HG02588 (cell line): ENCODE data around the gene DNM1.
"Not testable (repeated sequence)": the region's sequence is repeated elsewhere in the genome, so short reads cannot be mapped to it uniquely, and the experiment has no call there.

ENCODE experiments used
- ATAC-seq: cut with Tn5 transposase; IDR thresholded peaks from one replicate; pipeline ENCODE4 v1.9.1; 2021; ENCODE audit warnings: mild to moderate bottlenecking, moderate library complexity; ENCODE audit not compliant: unreplicated experiment

DNM1 gene

GRCh38 chr9:128271512-128271911, 68.3 kb downstream of the DNM1 start:
- no peak for ATAC-seq

GRCh38 chr9:128274245-128274644, 71.1 kb downstream of the DNM1 start:
- ATAC-seq = no peak

DNA sequence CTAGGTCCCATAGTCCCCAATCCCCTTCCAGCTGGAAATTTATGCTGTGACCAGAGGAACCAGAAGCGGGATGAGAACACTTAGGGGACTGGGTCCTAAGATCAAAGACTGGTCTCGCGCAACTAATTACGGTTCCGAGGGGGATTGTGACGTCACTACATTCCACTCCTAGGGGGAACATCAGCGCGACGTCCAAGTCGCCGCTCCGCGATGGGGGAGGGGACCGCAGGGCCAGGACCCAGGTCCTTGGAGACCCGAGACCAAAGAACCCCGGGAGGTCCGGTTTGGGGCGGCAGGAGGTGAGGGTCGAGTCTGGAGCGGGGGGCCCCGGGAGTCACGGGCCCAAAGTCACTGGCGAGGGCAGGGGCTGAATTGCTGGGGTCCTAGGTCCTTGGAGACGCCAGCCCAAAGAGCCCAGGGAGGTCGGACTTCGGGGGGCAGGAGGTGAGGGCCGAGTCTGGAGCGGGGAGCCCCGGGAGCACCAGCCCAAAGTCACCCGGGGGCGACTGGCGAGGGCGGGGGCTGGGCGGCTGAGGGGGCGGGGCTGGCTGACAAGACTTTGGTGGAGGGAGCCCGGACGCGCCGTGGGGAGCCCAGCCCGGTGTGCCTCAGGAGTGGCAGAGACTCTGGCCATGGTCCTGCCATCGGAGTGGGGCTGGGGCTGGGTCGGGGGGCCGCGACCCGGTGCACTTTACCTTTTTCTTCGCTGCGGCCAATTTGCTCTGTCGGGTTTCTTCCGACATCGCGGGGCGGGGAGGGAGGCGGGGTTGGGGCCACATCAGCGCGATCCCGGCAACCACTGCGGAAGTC, 72.2 kb downstream of the DNM1 start, which contains the start of gene GOLGA2:
TSS of gene GOLGA2 (minus strand) at position 810 of the 810 bp plus-strand sequence. CDS start at position 779, 31 bp downstream.
- ATAC-seq = peak; percentile 50

DNA sequence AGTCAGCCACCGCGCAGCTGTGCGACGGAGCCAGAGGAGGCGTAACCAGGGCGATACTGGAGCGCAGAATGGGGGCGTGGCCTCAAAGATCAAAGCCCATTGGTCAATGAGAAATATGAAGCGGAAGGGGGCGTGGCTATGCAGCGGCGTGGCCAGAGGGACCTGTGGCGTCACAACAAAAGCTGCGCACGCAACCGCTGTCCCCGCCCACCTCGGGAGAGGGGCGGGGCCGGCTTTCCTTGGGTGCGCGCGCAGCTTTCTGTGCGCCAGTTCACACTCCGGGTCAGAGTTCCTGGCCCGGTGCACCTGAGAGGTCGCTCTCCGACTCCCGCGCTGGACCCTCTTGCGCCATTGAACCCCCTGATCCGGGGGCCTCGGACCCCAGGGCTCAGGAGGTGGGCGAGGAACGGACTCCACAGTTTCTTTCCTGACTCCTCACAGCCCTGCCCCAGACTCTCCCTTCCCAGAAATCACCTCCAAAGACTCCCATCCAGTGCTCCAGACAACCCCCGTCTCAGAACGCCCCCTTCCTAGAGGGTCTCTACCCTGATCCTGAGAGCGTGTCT, 72.9 kb downstream of the DNM1 start, which contains the start of gene SWI5:
TSS of gene SWI5 (plus strand) at position 269 of the 566 bp plus-strand sequence.
- peak; percentile 93 for ATAC-seq

GRCh38 chr9:128276574-128277270, 73.5 kb downstream of the DNM1 start:
- ATAC-seq = no peak

DNA sequence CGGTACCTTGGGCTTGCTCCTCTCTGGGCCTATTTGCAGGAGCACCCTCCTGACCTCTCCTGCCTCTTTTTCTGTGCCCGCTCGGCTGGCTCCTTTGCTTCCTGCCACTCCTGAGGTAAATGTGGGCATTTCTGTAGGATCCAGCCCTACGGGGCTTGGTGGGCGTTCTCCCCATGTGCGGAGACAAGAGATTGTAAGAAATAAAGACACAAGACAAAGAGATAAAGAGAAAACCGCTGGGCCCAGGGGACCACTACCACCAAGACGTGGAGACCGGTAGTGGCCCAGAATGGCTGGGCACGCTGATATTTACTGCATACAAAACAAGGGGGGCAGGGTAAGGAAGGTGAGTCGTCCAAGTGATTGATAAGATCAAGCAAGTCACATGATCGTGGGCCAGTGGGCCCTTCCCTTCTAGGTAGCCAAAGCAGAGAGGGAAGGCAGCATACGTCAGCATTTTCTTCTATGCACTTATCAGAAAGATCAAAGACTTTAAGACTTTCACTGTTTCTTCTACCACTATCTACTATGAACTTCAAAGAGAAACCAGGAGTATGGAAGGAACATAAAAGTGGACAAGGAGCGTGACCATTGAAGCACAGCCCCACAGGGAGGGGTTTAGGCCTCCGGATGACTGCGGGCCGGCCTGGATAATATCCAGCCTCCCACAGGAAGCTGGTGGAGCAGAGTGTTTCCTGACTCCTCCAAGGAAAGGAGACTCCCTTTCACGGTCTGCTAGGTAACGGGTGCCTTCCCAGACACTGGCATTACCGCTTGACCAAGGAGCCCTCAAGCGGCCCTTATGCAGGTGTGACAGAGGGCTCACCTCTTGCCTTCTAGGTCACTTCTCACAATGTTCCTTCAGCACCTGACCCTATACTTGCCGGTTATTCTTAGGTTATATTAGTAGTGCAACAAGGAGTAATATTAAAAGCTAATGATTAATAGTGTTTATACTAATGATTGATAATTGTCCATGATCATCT, 76.2 kb downstream of the DNM1 start:
- ATAC-seq = not testable (repeated sequence)

GRCh38 chr9:128280084-128280622, 77.0 kb downstream of the DNM1 start:
- ATAC-seq = no peak

GRCh38 chr9:128282500-128282899, 79.3 kb downstream of the DNM1 start:
- ATAC-seq = no peak

DNA sequence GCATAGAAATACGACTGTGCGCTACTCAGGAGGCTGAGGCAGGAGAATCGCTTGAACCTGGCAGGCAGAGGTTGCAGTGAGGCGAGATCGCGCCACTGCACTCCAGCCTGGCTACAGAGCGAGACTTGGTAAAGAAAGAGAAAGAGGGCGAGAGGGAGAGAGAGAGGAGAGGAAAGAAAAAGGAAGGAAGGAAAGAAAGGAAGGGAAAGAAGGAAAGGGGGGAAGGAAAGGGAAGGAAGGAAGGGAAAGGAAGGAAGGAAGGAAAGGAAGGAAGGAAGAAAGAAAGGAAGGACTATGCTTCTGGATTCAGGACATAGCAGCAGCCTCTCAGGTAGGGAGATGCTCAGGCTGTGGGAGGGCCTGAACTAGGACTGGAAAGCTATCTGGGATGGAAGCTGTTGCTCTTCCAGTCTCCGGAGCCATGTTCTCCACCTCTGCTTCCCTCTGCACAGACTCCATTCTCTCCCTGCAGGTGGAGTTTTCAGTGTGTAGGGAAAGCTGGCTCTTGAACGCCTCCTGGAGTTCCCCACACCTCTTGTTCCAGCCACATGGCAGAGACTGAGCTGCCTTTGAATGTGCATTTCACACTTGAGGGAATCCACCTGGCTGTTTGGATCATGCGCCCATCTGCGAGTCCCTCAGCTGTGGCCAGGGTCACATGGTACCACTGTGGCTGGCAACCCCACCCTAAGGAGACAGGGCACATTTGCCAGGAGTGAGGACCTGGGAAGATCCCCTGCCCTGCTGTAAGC, 82.0 kb downstream of the DNM1 start:
- ATAC-seq = no peak

DNA sequence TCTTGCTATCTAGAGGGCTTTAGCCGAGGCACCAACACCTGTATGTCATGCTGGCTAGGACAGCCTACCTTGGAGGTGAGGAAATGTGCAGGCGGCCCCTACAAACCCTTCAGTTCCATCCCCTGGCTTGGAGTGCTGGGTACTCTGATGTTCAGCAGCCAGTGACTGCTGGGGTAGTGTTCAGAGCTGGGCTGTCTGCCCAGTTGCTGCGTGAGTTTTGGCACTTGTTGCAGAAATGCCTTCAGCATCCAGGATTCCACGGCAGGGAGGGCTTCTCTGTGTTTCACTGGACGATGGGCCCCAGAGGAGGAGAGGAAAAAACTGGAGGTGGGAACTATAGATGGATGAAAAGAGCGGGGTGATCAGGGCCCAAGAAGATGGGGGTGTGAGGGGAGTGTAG, 83.3 kb downstream of the DNM1 start:
- ATAC-seq = no peak

GRCh38 chr9:128288273-128289004, 85.3 kb downstream of the DNM1 start:
- no peak for ATAC-seq

GRCh38 chr9:128292009-128292408, 88.8 kb downstream of the DNM1 start:
- ATAC-seq = no peak

- no peak for ATAC-seq
Observed at GRCh38 chr9:128293091-128293490, 89.9 kb downstream of the DNM1 start.

GRCh38 chr9:128294142-128294541, 91.0 kb downstream of the DNM1 start:
- no peak for ATAC-seq

DNA sequence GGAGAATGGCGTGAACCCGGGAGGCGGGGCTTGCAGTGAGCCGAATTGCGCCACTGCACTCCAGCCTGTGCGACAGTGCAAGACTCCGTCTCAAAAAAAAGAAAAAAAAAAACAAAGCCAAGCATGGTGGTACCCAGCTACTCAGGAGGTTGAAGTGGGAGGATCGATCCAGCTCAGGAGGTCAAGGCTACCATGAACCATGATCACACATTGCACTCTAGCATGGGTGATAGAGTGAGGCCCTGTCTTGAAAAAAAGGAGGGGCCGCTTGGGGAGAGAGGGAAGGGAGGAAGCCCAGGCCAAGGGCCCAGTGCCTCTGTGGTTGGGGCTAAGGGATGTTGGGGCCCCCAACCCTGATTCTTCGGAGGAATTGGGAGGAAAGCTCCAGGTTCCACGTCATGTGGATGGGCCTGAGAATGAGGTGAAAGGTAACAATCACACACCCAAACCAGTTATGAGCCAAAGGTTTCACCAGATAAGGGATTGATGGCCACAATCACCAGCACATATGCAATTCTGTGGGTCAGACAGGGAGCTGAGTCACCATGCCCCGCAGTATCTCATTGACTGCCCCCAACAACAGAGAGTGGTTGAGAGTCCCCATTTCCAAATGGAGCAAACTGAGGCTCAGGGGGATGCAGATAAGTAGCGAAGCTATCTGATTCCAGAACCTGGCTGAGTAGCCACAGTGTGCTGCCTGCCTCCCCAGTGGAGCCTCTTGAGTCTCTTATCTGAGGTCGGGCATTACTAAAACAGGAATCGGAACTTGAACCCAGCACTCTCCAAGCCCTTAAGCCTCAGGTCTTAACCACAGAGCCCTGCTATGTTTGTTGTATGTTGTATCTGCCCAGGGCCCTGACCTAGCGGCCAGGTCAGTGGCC, 93.4 kb downstream of the DNM1 start:
- ATAC-seq = no peak

DNA sequence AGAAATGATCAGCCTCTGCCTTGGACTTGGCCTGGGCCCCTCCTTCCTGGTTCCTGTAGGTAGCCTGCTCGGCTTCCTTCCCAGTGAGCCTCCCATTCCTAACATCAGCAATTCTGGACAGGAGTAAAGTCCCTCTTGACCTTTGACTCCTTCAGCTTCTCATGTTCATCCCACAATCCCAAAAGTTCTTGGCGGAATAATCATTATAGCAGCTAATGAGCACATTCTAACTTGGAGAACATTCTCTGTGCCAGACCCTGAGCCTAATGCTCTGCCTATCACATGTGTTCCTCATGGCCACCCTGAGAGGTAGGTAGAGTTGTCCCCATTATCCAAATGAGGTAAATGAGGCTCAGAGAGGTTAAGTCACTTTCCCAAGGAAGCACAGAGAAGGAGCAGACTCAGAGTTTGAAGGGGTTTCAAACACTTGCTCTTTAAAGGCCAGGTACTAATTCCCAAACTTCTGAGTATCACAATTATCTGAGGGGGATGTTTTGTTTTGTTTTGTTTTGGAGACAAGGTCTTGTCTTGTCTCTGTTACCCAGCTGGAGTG, 94.1 kb downstream of the DNM1 start:
- ATAC-seq = no peak
